Transverse colon (tissue), 4 donors: ENCODE data around the gene MYZAP. TPM values are rescaled to one million over a fixed set of nuclear protein-coding genes. Genes with fewer than 3 reads are reported as not detected.
A peak's percentile ranks its signal among the peaks of the same experiment; 100 is the strongest.

Experiments
- DNase-seq: peaks from one replicate; pipeline ENCODE4 v3.0.0-alpha.2; 2019
- H3K27ac ChIP-seq, 4 donors: fragments of 200-600 bp; sonication (generic); 2 replicates each; pipeline ENCODE4 v1.5.1; 2016 to 2018; ENCODE audit warnings: inconsistent platforms in 4 of 4
- H3K27me3 ChIP-seq: fragments of 200-600 bp; sonication (generic); 2 replicates; pipeline ENCODE4 v1.5.1; 2017; ENCODE audit warnings: inconsistent platforms
- H3K36me3 ChIP-seq, 4 donors: fragments of 200-600 bp; sonication (generic); 2 replicates each; pipeline ENCODE4 v1.5.1; 2017 to 2019; ENCODE audit warnings: inconsistent platforms in 4 of 4
- H3K4me1 ChIP-seq, 4 donors: fragments of 200-600 bp; sonication (generic); 2 replicates each; pipeline ENCODE4 v1.5.1; 2017 to 2020; ENCODE audit warnings: inconsistent platforms in 4 of 4
- H3K4me3 ChIP-seq, 4 donors: fragments of 200-600 bp; sonication (generic); 1 replicate in 1 of 4; 2 replicates in 3 of 4; pipeline versions ENCODE4 v1.5.1 to v1.6.1; 2017 to 2019; ENCODE audit warnings: inconsistent platforms in 4 of 4
- H3K9me3 ChIP-seq, 2 donors: fragments of 200-600 bp; sonication (generic); 2 replicates each; pipeline ENCODE4 v1.5.1; 2017 to 2019; ENCODE audit warnings: inconsistent platforms in 2 of 2
- EP300 ChIP-seq: sonication (generic); formaldehyde crosslinking; IDR thresholded peaks from one replicate; pipeline ENCODE4 v1.6.1; 2017; ENCODE audit warnings: antibody characterized with exemption, low read depth
- POLR2A ChIP-seq: fragments of 450-650 bp; IDR thresholded peaks from one replicate; pipeline ENCODE4 v1.6.1; 2016; ENCODE audit warnings: antibody characterized with exemption, mild to moderate bottlenecking, moderate library complexity
- POLR2AphosphoS5 ChIP-seq, 3 donors: sonication (generic); formaldehyde crosslinking; IDR thresholded peaks; one replicate each; pipeline ENCODE4 v1.6.1; 2016; ENCODE audit warnings: antibody characterized with exemption in 3 of 3
- whole genome bisulfite sequencing, 2 donors: methylation state at CpG; one replicate each; pipeline ENCODE4 v1.1.5; 2018; ENCODE audit warnings: low coverage in 1 of 2; 5-methylcytosine and 5-hydroxymethylcytosine counted together
- in situ Hi-C, 4 donors: fragments of 200-750 bp; cut with MboI; loops; one replicate each; pipeline versions ENCODE4 v1.15.0 to v1.15.1; 2017; ENCODE audit warnings: low sequenced_read_pairs in 3 of 4, low pct_ligation_motif_present in 1 of 4, low pct_unique_long_range_greater_than_20kb in 1 of 4
- intact Hi-C: fragments of 100-400 bp; cut with DNase I; formaldehyde crosslinking; loops from one replicate; pipeline ENCODE4 v1.15.1; 2023; ENCODE audit warnings: low total_unique reads
- total RNA-seq, 4 donors: library from RNA; depleted of rRNA; stranded (reverse); fragments of >200 nt; gene quantifications; one replicate each; pipeline ENCODE4 v1.1.0, GENCODE V29; 2016
- TF ChIP-seq, protein P1 (sequence below), 5 experiments: fragments of 200-600 bp in 3 of 5; fragments of 450-650 bp in 2 of 5; sonication (generic) in 3 of 5; IDR thresholded peaks; 1 replicate in 2 of 5; 2 replicates in 3 of 5; pipeline ENCODE4 v1.5.1; 2016 to 2017; ENCODE audit warnings: antibody characterized with exemption in 5 of 5, inconsistent platforms in 3 of 5, mild to moderate bottlenecking in 2 of 5, moderate library complexity in 1 of 5

Gene MYZAP
- total RNA-seq, 4 donors from 2014 or later = 1.00 to 24.3 (median 10.7) TPM

DNA sequence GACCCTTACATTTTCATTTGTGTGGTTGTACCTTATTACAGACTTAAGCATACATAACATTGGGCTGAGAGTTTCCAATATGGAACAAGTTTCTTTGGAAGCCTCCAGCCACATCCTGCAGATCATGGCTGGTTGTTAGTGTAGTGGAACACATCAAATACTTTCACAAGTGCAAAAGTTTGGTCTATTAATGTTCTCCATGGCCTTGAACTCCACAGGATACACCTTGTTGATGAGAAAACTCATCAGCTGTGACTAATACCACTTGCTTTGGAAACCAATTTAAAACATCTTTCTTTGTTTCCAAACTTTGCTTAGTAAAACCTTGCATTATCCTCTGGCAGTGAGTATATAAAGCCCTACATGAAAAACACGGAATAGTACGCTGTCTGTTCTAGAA lies 46.1 kb downstream of the MYZAP start:
- 94 to 96% methylated on average over 2 of the region's 2 CpGs for WGBS, 2 donors
- TF ChIP-seq POLR2AphosphoS5 (IDR thresholded peaks at IDR 0.05) = no peak
- TF ChIP-seq, protein P1, sequence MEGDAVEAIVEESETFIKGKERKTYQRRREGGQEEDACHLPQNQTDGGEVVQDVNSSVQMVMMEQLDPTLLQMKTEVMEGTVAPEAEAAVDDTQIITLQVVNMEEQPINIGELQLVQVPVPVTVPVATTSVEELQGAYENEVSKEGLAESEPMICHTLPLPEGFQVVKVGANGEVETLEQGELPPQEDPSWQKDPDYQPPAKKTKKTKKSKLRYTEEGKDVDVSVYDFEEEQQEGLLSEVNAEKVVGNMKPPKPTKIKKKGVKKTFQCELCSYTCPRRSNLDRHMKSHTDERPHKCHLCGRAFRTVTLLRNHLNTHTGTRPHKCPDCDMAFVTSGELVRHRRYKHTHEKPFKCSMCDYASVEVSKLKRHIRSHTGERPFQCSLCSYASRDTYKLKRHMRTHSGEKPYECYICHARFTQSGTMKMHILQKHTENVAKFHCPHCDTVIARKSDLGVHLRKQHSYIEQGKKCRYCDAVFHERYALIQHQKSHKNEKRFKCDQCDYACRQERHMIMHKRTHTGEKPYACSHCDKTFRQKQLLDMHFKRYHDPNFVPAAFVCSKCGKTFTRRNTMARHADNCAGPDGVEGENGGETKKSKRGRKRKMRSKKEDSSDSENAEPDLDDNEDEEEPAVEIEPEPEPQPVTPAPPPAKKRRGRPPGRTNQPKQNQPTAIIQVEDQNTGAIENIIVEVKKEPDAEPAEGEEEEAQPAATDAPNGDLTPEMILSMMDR (IDR thresholded peaks at IDR 0.05) = no peak
- no peak for TF ChIP-seq EP300
- TF ChIP-seq POLR2A = no peak
- H3K9me3 ChIP-seq = no peaks in the 10 kb centered on the region
- H3K27ac ChIP-seq = no peak overlapping the region
- intact Hi-C loops = no loop called here
- in situ Hi-C loops = loop anchor here in 1 of 4 donors (25.0 kb wide), 1 partner anchor 424 kb away; the partner anchor contains the start of gene ALDH1A2
- no peak for DNase-seq
- peaks cover 0 to 19% (median 9%) of the 10 kb centered on the region in 4 donors for H3K4me1 ChIP-seq
- no peak overlapping the region for H3K4me3 ChIP-seq
- H3K27me3 ChIP-seq = no peaks in the 10 kb centered on the region
- no peaks in the 10 kb centered on the region for H3K36me3 ChIP-seq

DNA sequence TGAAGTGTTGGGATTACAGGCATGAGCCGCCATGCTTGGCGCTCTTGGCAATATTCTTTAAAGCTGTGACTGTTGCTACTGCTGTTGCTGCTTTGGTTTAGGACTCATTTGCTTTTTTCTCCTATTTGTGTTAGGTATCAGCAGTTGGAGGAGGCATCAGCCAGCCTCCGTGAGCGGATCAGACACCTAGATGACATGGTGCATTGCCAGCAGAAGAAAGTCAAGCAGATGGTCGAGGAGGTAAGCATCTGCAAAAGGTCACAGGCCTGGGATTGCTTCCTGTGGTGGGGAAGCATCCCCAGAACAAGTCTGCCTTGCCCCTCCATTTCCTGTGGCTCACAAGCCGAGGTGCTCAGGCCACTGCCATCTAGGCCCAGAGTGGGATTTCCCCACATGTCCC lies 47.6 kb downstream of the MYZAP start:
- DNase-seq = no peak
- Histone ChIP-seq H3K27me3 (no peaks in the 10 kb centered on the region), H3K27ac (no peak overlapping the region), H3K4me1 (peaks cover 0 to 19% (median 9%) of the 10 kb centered on the region in 4 donors), H3K4me3 (no peak overlapping the region), H3K36me3 (no peaks in the 10 kb centered on the region), H3K9me3 (no peaks in the 10 kb centered on the region)
- intact Hi-C loops = no loop called here
- WGBS, 2 donors = 77% methylated on average over 6 of the region's 6 CpGs; no CpG with 5 or more reads in 1 of the 2 donors
- in situ Hi-C loops = loop anchor here in 1 of 4 donors (25.0 kb wide), 1 partner anchor 423 kb away; the partner anchor contains the start of gene ALDH1A2
- TF ChIP-seq POLR2A = no peak
- TF ChIP-seq, protein P1 (IDR thresholded peaks at IDR 0.05) = no peak
- TF ChIP-seq EP300 = no peak
- TF ChIP-seq POLR2AphosphoS5 (IDR thresholded peaks at IDR 0.05) = no peak

DNA sequence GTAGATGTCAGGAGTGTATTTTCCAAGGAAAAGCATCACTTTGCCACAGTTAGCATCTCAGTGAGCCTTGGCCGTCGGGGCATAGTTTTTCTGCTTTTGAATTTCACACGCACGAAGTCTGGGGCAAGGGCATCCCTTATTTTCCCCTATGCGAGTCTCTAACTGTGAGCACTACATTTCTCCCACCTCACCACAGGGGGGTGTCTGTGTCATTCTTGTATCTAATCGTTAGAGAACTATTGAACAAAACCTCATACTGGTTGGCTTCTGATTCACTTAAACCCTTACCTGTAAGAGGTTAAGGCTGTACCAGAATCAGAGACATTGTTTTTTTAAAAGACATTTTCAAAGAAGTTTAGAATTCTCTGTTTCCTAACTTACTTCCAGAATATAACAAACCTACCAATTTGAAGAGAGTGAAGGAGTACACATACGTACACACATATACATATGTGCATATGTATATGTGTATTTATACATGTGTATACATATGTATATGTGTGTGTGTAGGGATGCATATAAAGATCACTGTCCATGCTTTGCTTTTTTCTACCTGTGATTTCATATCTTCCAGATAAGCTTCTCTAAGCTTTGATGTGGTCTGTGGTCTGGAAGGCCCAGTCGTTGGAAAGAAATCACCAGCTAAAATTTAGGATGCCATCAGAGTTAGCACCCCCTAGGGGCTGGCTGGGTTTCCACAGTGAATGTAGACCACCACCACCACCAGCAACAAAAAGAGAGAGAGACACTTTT lies 49.4 kb downstream of the MYZAP start:
- Histone ChIP-seq H3K9me3 (no peaks in the 10 kb centered on the region), H3K27me3 (no peaks in the 10 kb centered on the region), H3K27ac (no peak overlapping the region), H3K36me3 (no peaks in the 10 kb centered on the region), H3K4me1 (peaks cover 0 to 6% (median under 1%) of the 10 kb centered on the region in 4 donors), H3K4me3 (no peak overlapping the region)
- in situ Hi-C loops (loop anchor here in 1 of 4 donors (25.0 kb wide), 1 partner anchor 421 kb away; the partner anchor contains the start of gene ALDH1A2), intact Hi-C loops (no loop called here)
- 37 to 63% methylated on average over 3 to 8 of the region's 8 CpGs for WGBS, 2 donors
- DNase-seq = no peak
- TF ChIP-seq EP300 (no peak), POLR2AphosphoS5 (IDR thresholded peaks at IDR 0.05) (no peak), POLR2A (no peak)
- TF ChIP-seq, protein P1 (IDR thresholded peaks at IDR 0.05) = peak in 3 of 5 experiments; percentile 32 to 37 (median 33)

DNA sequence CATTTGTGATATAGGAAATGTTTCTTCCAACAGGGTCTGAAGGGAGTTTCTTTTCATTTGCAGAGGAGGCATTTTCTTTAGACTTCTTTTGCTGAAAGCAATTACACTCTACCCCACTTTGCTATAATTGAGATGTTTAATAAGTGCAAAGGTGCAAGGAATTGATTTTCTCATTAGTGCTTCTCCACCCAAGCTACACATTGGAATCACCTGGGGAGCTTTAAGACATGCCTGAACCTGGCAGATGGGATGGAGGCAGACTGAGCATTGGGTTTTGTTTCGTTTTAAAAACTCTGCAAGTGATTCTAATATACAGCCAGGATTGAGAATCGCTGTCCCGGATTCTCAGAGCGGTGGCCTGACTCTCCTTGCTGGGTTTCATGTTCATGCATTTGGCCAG lies 52.1 kb downstream of the MYZAP start:
- H3K4me3 ChIP-seq = no peak overlapping the region
- in situ Hi-C loops = loop anchor here in 1 of 4 donors (25.0 kb wide), 1 partner anchor 418 kb away; the partner anchor contains the start of gene ALDH1A2
- no peak overlapping the region for H3K27ac ChIP-seq
- TF ChIP-seq EP300 (no peak), POLR2A (no peak), POLR2AphosphoS5 (IDR thresholded peaks at IDR 0.05) (no peak)
- TF ChIP-seq, protein P1 (IDR thresholded peaks at IDR 0.05) = no peak
- no peaks in the 10 kb centered on the region for H3K27me3 ChIP-seq
- H3K36me3 ChIP-seq = no peaks in the 10 kb centered on the region
- no peaks in the 10 kb centered on the region for H3K4me1 ChIP-seq
- WGBS, 2 donors = 88 to 96% methylated on average over 4 of the region's 4 CpGs
- H3K9me3 ChIP-seq = no peaks in the 10 kb centered on the region
- DNase-seq = no peak
- intact Hi-C loops = no loop called here
